Measurements from ENCODE around the gene PNPLA2.
A peak's percentile ranks its signal among the peaks of the same experiment; 100 is the strongest.

PNPLA2 gene

GRCh38 chr11:836700-837099 lies 18.0 kb downstream of the PNPLA2 start:
- DNase-seq (ENCODE audit: extremely low spot score), result no peak
- TF ChIP-seq FOXA1 (IDR thresholded peaks at IDR 0.05) (no peak), HDGF (IDR thresholded peaks at IDR 0.05; ENCODE audit: borderline replicate concordance) (no peak), FOXM1 (IDR thresholded peaks at IDR 0.05; ENCODE audit: borderline replicate concordance) (no peak), TARDBP (IDR thresholded peaks at IDR 0.05) (no peak), ZNF384 (IDR thresholded peaks at IDR 0.05) (no peak), ELF4 (IDR thresholded peaks at IDR 0.05) (no peak), PKNOX1 (IDR thresholded peaks at IDR 0.05) (no peak), ARNT (IDR thresholded peaks at IDR 0.05) (no peak), FOXK2 (IDR thresholded peaks at IDR 0.05) (no peak), L3MBTL2 (conservative IDR thresholded peaks at IDR 0.05) (no peak), CTBP1 (IDR thresholded peaks at IDR 0.05; ENCODE audit: borderline replicate concordance) (no peak), SP1 (IDR thresholded peaks at IDR 0.05) (no peak), LEF1 (IDR thresholded peaks at IDR 0.05; ENCODE audit: borderline replicate concordance) (no peak), BHLHE40 (IDR thresholded peaks at IDR 0.05; ENCODE audit: borderline replicate concordance) (no peak)
- CTCF ChIA-PET, result interaction anchor here (0.7 kb wide), 1 partner anchor 40 kb away, joined by 3 read pairs; no protein-coding TSS in a partner anchor
- POLR2A ChIA-PET, result no interaction called here

DNA sequence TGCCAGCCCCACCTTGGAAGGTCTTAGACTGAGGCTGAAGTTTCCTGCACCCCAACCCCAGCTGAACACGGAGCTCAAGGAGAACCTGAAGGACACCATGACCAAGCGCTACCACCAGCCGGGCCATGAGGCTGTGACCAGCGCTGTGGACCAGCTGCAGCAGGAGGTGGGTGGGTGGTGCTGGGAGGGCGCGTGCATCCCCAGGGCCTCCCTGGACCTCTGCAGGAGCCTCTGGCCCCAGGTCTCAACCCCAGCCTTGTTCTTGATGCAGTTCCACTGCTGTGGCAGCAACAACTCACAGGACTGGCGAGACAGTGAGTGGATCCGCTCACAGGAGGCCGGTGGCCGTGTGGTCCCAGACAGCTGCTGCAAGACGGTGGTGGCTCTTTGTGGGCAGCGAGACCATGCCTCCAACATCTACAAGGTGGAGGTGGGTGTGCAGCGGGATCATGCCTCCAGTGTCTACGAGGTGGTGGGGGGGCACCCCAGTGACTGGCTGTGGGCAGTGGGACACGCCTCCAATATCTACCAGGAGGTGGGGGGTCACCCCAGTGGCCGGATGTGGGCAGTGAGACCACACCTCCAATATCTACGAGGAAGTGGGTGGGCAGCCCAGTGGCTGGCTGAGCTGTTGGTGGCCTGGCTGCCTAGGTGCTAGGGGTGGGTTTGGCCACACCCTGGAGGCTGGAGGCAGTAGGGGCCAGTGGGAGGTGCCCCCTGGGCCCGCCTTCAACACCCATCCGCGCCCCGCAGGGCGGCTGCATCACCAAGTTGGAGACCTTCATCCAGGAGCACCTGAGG lies 18.7 kb downstream of the PNPLA2 start:
- DNase-seq (ENCODE audit: extremely low spot score), result no peak
- CTCF ChIA-PET, result interaction anchor here (0.7 kb wide), 1 partner anchor 41 kb away, joined by 3 read pairs; no protein-coding TSS in a partner anchor
- TF ChIP-seq SP1 (IDR thresholded peaks at IDR 0.05) (no peak), FOXA1 (IDR thresholded peaks at IDR 0.05) (no peak), SUZ12 (IDR thresholded peaks at IDR 0.05) (no peak), NFRKB (IDR thresholded peaks at IDR 0.05) (no peak), ARNT (IDR thresholded peaks at IDR 0.05) (no peak), ZNF384 (IDR thresholded peaks at IDR 0.05) (no peak), FOXK2 (IDR thresholded peaks at IDR 0.05) (no peak), CTBP1 (IDR thresholded peaks at IDR 0.05; ENCODE audit: borderline replicate concordance) (no peak), BHLHE40 (IDR thresholded peaks at IDR 0.05; ENCODE audit: borderline replicate concordance) (no peak), TARDBP (IDR thresholded peaks at IDR 0.05) (no peak)
- POLR2A ChIA-PET, result interaction anchor here (0.9 to 1.5 kb wide), 2 partner anchors 18 to 28 kb away, joined by 3 read pairs; partner anchors contain the start of genes PNPLA2 and RPLP2

- CTCF ChIA-PET, result no interaction called here
- no peak for DNase-seq (ENCODE audit: extremely low spot score)
- no peak for TF ChIP-seq ZNF384 (IDR thresholded peaks at IDR 0.05)
- TF ChIP-seq NFRKB (IDR thresholded peaks at IDR 0.05), result no peak
- TF ChIP-seq ARNT (IDR thresholded peaks at IDR 0.05), result no peak
- no peak for TF ChIP-seq CTBP1 (IDR thresholded peaks at IDR 0.05; ENCODE audit: borderline replicate concordance)
- TF ChIP-seq SP1 (IDR thresholded peaks at IDR 0.05), result no peak
- no peak for TF ChIP-seq FOXA1 (IDR thresholded peaks at IDR 0.05)
- no peak for TF ChIP-seq PKNOX1 (IDR thresholded peaks at IDR 0.05)
- TF ChIP-seq TARDBP (IDR thresholded peaks at IDR 0.05), result no peak
- TF ChIP-seq ELF4 (IDR thresholded peaks at IDR 0.05), result no peak
- no peak for TF ChIP-seq LEF1 (IDR thresholded peaks at IDR 0.05; ENCODE audit: borderline replicate concordance)
- TF ChIP-seq HDGF (IDR thresholded peaks at IDR 0.05; ENCODE audit: borderline replicate concordance), result no peak
- no peak for TF ChIP-seq FOXM1 (IDR thresholded peaks at IDR 0.05; ENCODE audit: borderline replicate concordance)
- TF ChIP-seq BHLHE40 (IDR thresholded peaks at IDR 0.05; ENCODE audit: borderline replicate concordance), result no peak
- TF ChIP-seq FOXK2 (IDR thresholded peaks at IDR 0.05), result no peak
- no peak for TF ChIP-seq SUZ12 (IDR thresholded peaks at IDR 0.05)
- TF ChIP-seq L3MBTL2 (conservative IDR thresholded peaks at IDR 0.05), result no peak
- POLR2A ChIA-PET, result interaction anchor here (0.9 to 1.5 kb wide), 2 partner anchors 19 to 29 kb away, joined by 3 read pairs; partner anchors contain the start of genes PNPLA2 and RPLP2
Measured at GRCh38 chr11:837990-838307, 19.2 kb downstream of the PNPLA2 start.

DNA sequence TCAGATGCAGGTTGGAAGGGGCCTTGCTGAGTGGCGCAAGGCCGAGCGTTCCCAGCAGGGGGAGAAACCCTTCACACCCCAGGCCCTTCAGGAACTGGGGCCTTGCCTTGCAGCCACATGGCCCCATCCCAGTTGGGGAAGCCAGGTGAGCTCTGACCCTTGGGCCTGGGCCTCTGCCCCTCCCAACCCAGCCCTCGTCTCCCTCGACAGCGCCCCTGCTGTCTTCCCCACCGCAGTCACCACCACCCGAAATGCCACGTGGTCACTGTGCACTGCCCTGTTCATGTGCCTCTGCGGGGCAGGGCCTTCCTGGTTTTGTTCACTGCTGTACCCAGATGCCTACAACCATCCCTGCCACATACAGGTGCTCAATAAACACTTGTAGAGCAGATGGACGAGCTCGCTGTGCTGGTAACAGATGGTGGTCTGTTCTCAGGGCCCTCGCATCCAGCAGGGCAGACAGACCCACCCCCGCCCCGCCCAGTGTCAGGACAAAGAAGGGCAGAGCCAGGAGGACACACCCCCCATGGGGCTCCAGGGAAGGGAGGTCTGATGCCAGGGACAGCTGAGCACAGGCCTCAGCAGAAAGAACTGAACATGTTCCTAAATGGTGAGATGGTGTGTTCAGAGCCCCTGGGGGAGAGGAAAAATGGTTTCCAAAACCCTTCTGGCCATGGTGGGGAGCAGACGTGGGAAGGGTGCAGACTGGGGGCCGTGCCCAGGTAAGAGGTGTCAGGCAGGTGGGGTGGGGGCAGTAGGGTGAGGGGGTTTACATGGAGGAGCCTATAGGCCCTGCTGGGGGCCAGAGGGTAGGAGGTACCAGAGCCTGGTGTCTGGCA lies 19.9 kb downstream of the PNPLA2 start:
- ChIA-PET POLR2A (interaction anchor here (0.9 to 1.5 kb wide), 2 partner anchors 20 to 29 kb away, joined by 3 read pairs; partner anchors contain the start of genes PNPLA2 and RPLP2), CTCF (no interaction called here)
- DNase-seq (ENCODE audit: extremely low spot score), result no peak
- peak; percentile 49 for TF ChIP-seq L3MBTL2 (conservative IDR thresholded peaks at IDR 0.05)
- TF ChIP-seq SUZ12 (IDR thresholded peaks at IDR 0.05), result no peak

- DNase-seq (ENCODE audit: extremely low spot score), result no peak
- CTCF ChIA-PET, result no interaction called here
- no peak for TF ChIP-seq ZNF384 (IDR thresholded peaks at IDR 0.05)
- TF ChIP-seq L3MBTL2 (conservative IDR thresholded peaks at IDR 0.05), result no peak
- TF ChIP-seq SUZ12 (IDR thresholded peaks at IDR 0.05), result no peak
- TF ChIP-seq NFRKB (IDR thresholded peaks at IDR 0.05), result no peak
- POLR2A ChIA-PET, result no interaction called here
Measured at GRCh38 chr11:839280-839623, 20.5 kb downstream of the PNPLA2 start.

GRCh38 chr11:839875-840617 lies 21.3 kb downstream of the PNPLA2 start:
- ChIA-PET CTCF (no interaction called here), POLR2A (interaction anchor here (0.8 to 5.4 kb wide), 3 partner anchors 9 to 62 kb away, joined by 3 to 63 read pairs (median 7); partner anchors contain the start of genes CD151, CRACR2B and PNPLA2)
- DNase-seq (ENCODE audit: extremely low spot score), result no peak
- TF ChIP-seq FOXA1 (IDR thresholded peaks at IDR 0.05) (no peak), SUZ12 (IDR thresholded peaks at IDR 0.05) (no peak), PKNOX1 (IDR thresholded peaks at IDR 0.05) (no peak), ZNF384 (IDR thresholded peaks at IDR 0.05) (no peak), TARDBP (IDR thresholded peaks at IDR 0.05) (no peak), BHLHE40 (IDR thresholded peaks at IDR 0.05; ENCODE audit: borderline replicate concordance) (no peak), CTBP1 (IDR thresholded peaks at IDR 0.05; ENCODE audit: borderline replicate concordance) (no peak), FOXM1 (IDR thresholded peaks at IDR 0.05; ENCODE audit: borderline replicate concordance) (no peak), ARNT (IDR thresholded peaks at IDR 0.05) (no peak), HDGF (IDR thresholded peaks at IDR 0.05; ENCODE audit: borderline replicate concordance) (no peak), ELF4 (IDR thresholded peaks at IDR 0.05) (no peak), NFRKB (IDR thresholded peaks at IDR 0.05) (no peak), L3MBTL2 (conservative IDR thresholded peaks at IDR 0.05) (no peak), LEF1 (IDR thresholded peaks at IDR 0.05; ENCODE audit: borderline replicate concordance) (no peak), FOXK2 (IDR thresholded peaks at IDR 0.05) (no peak), SP1 (IDR thresholded peaks at IDR 0.05) (no peak)
